H9 (cell line): ENCODE measurements around the gene EHMT2. TPM values are rescaled to one million over a fixed set of nuclear protein-coding genes. Genes with fewer than 3 reads are reported as not detected.

Experiments
- DNase-seq: peaks from one replicate; pipeline ENCODE4 v3.0.0-alpha.2; 2017
- H2AFZ ChIP-seq: one replicate; pipeline ENCODE4 v1.6.1; 2013; ENCODE audit warnings: mild to moderate bottlenecking, low read length, control low read depth, moderate library complexity
- H2AK5ac ChIP-seq: 2 replicates; pipeline ENCODE4 v1.6.1; 2013; ENCODE audit warnings: low read length, control low read depth, mixed read lengths; ENCODE audit not compliant: insufficient read length
- H2BK120ac ChIP-seq: one replicate; pipeline ENCODE4 v1.6.1; 2013; ENCODE audit warnings: low read depth, mild to moderate bottlenecking, low read length, control low read depth, inconsistent platforms; ENCODE audit not compliant: poor library complexity, severe bottlenecking
- H2BK12ac ChIP-seq: 2 replicates; pipeline ENCODE4 v1.6.1; 2013; ENCODE audit warnings: low read length, control low read depth, mixed read lengths, low read depth; ENCODE audit not compliant: insufficient read length
- H2BK15ac ChIP-seq: 2 replicates; pipeline ENCODE4 v1.6.1; 2013; ENCODE audit warnings: low read depth, low read length, control low read depth
- H2BK20ac ChIP-seq: one replicate; pipeline ENCODE4 v1.6.1; 2013; ENCODE audit warnings: low read depth, mild to moderate bottlenecking, low read length, control low read depth, inconsistent platforms; ENCODE audit not compliant: poor library complexity, severe bottlenecking
- H2BK5ac ChIP-seq: 2 replicates; pipeline ENCODE4 v1.6.1; 2013; ENCODE audit warnings: low read length, control low read depth, mixed read lengths; ENCODE audit not compliant: insufficient read length
- H3K14ac ChIP-seq: 2 replicates; pipeline ENCODE4 v1.6.1; 2013; ENCODE audit warnings: low read length, control low read depth; ENCODE audit not compliant: insufficient read depth
- H3K18ac ChIP-seq: 2 replicates; pipeline ENCODE4 v1.6.1; 2013; ENCODE audit warnings: low read depth, mild to moderate bottlenecking, mixed read lengths, low read length, control low read depth; ENCODE audit not compliant: insufficient read length
- H3K23ac ChIP-seq: 2 replicates; pipeline ENCODE4 v1.6.1; 2013; ENCODE audit warnings: low read length, control low read depth, mixed read lengths, low read depth; ENCODE audit not compliant: insufficient read length
- H3K23me2 ChIP-seq: 2 replicates; pipeline ENCODE4 v1.6.1; 2013; ENCODE audit warnings: low read depth, mild to moderate bottlenecking, mixed read lengths, low read length, control low read depth; ENCODE audit not compliant: insufficient read length, poor library complexity, severe bottlenecking
- H3K27ac ChIP-seq: 2 replicates; pipeline ENCODE4 v1.5.1; 2013; ENCODE audit warnings: low read length, control low read depth, mixed read lengths, low read depth; ENCODE audit not compliant: insufficient read length
- H3K27me3 ChIP-seq: 2 replicates; pipeline ENCODE4 v1.6.1; 2013; ENCODE audit warnings: low read length, control low read depth, inconsistent platforms; ENCODE audit not compliant: insufficient read depth
- H3K4ac ChIP-seq: 2 replicates; pipeline ENCODE4 v1.6.1; 2013; ENCODE audit warnings: low read depth, mild to moderate bottlenecking, control low read depth, inconsistent platforms, low read length, moderate library complexity
- H3K4me1 ChIP-seq: 2 replicates; pipeline ENCODE4 v1.6.1; 2013; ENCODE audit warnings: low read length, control low read depth, inconsistent platforms; ENCODE audit not compliant: insufficient read depth
- H3K4me2 ChIP-seq: 2 replicates; pipeline ENCODE4 v1.6.1; 2013; ENCODE audit warnings: low read length, control low read depth, mixed read lengths; ENCODE audit not compliant: insufficient read length, insufficient read depth
- H3K56ac ChIP-seq: 2 replicates; pipeline ENCODE4 v1.6.1; 2013; ENCODE audit warnings: low read depth, mild to moderate bottlenecking, mixed read lengths, low read length, control low read depth; ENCODE audit not compliant: insufficient read length
- H3K79me1 ChIP-seq: 2 replicates; pipeline ENCODE4 v1.6.1; 2013; ENCODE audit warnings: low read depth, mild to moderate bottlenecking, moderate library complexity, low read length, control low read depth, inconsistent platforms; ENCODE audit not compliant: insufficient read depth, poor library complexity, severe bottlenecking
- H3K79me2 ChIP-seq: 2 replicates; pipeline ENCODE4 v1.6.1; 2013; ENCODE audit warnings: low read length, control low read depth, inconsistent platforms; ENCODE audit not compliant: insufficient read depth
- H3K9ac ChIP-seq: 2 replicates; pipeline ENCODE4 v1.6.1; 2013; ENCODE audit warnings: low read length, control low read depth, mixed read lengths; ENCODE audit not compliant: insufficient read length; ENCODE audit errors: extremely low read depth
- H3K9me3 ChIP-seq: one replicate; pipeline ENCODE4 v1.6.1; 2013; ENCODE audit warnings: low read depth, low read length, inconsistent platforms; ENCODE audit not compliant: control insufficient read depth
- H3T11ph ChIP-seq: one replicate; pipeline ENCODE4 v1.6.1; 2013; ENCODE audit warnings: mild to moderate bottlenecking, low read length, control low read depth, inconsistent platforms
- H4K20me1 ChIP-seq: one replicate; pipeline ENCODE4 v1.6.1; 2013; ENCODE audit not compliant: control insufficient read depth, insufficient read length, insufficient read depth
- H4K5ac ChIP-seq: 2 replicates; pipeline ENCODE4 v1.6.1; 2013; ENCODE audit warnings: low read depth, mild to moderate bottlenecking, mixed read lengths, low read length, control low read depth; ENCODE audit not compliant: insufficient read length
- H4K8ac ChIP-seq: replicated peaks from 2 replicates; pipeline ENCODE4 v1.6.1; 2013; ENCODE audit warnings: low read length, control low read depth, mixed read lengths, low read depth; ENCODE audit not compliant: insufficient read length
- H4K91ac ChIP-seq: 2 replicates; pipeline ENCODE4 v1.6.1; 2013; ENCODE audit warnings: low read depth, mild to moderate bottlenecking, moderate library complexity, mixed read lengths, low read length, control low read depth; ENCODE audit not compliant: insufficient read length
- H3K27ac Mint-ChIP-seq, 3 experiments: 2 replicates in 2 of 3; 3 replicates in 1 of 3; pipeline ENCODE4 v1.8.0; 2020 to 2021; ENCODE audit warnings: mixed read lengths in 3 of 3, mild to moderate bottlenecking in 1 of 3, moderate library complexity in 1 of 3
- H3K27me3 Mint-ChIP-seq: 2 replicates; pipeline ENCODE4 v1.8.0; 2021; ENCODE audit warnings: low read depth, mild to moderate bottlenecking, moderate library complexity, mixed read lengths
- H3K36me3 Mint-ChIP-seq, 3 experiments: 2 replicates in 2 of 3; 3 replicates in 1 of 3; pipeline ENCODE4 v1.8.0; 2020 to 2021; ENCODE audit warnings: low read depth in 3 of 3, mixed read lengths in 3 of 3; ENCODE audit not compliant: insufficient read depth in 1 of 3
- H3K4me1 Mint-ChIP-seq, 2 experiments: 2 replicates each; pipeline ENCODE4 v1.8.0; 2020; ENCODE audit warnings: mixed read lengths in 2 of 2
- H3K4me3 Mint-ChIP-seq, 2 experiments: 2 replicates in 1 of 2; 3 replicates in 1 of 2; pipeline ENCODE4 v1.8.0; 2020 to 2021; ENCODE audit warnings: mild to moderate bottlenecking in 2 of 2, mixed read lengths in 2 of 2, moderate library complexity in 1 of 2
- H3K9me3 Mint-ChIP-seq, 2 experiments: 2 replicates in 1 of 2; 3 replicates in 1 of 2; pipeline ENCODE4 v1.8.0; 2020; ENCODE audit warnings: mild to moderate bottlenecking in 2 of 2, mixed read lengths in 2 of 2, moderate library complexity in 1 of 2
- CTCF ChIP-seq: fragments of 200-600 bp; sonication (generic); conservative IDR thresholded peaks from 3 replicates; pipeline ENCODE4 v1.8.0; 2021; ENCODE audit warnings: antibody characterized with exemption, mild to moderate bottlenecking
- WGBS: extraction: QIAGEN DNeasy Blood & Tissue Kit; methylation state at CpG from one replicate; pipeline ENCODE4 v1.1.7; 2013; ENCODE audit warnings: missing lambda C conversion rate, low lambda C conversion rate, mixed read lengths; ENCODE audit not compliant: insufficient read length; ENCODE audit errors: extremely low coverage; 5-methylcytosine and 5-hydroxymethylcytosine counted together
- total RNA-seq: library from RNA; stranded (reverse); gene quantifications from 2 replicates; pipeline ENCODE4 v1.2.1, GENCODE V29; 2021

EHMT2 gene
- total RNA-seq, 1 experiment from 2014 or later = 124 TPM

DNA sequence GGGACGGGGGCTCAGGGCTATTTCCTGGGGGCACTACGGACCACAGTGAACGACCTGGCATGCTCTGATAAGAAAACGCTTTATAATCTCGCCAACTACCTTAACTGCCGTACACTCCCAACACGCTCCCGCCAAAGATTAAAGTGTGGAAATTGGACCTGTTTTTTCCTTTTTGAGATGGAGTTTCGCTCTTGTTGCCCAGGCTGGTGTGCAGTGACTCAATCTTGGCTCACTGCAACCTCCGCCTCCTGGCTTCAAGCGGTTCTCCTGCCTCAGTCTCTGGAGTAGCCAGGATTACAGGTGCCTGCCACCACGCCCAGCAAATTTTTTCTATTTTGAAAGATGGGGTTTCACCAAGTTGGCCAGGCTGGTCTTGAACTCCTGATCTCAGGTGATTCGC, 18.4 kb downstream of the EHMT2 start:
- H3K27ac Mint-ChIP-seq = peak overlapping the region in 2 of 3 experiments; percentile 61 to 68; a peak in 4 of 7 replicates
- no peak overlapping the region for H4K8ac ChIP-seq
- H2BK12ac ChIP-seq = no peak overlapping the region
- no peak overlapping the region for H3K18ac ChIP-seq
- no peak overlapping the region for H2BK5ac ChIP-seq
- H4K20me1 ChIP-seq = no peaks in the 10 kb centered on the region
- no peak overlapping the region for H3K56ac ChIP-seq
- H3K9me3 Mint-ChIP-seq = no peaks in the 10 kb centered on the region
- no peak overlapping the region for H2AFZ ChIP-seq
- no peak overlapping the region for H3K14ac ChIP-seq
- no peaks in the 10 kb centered on the region for H3K27me3 ChIP-seq
- no peaks in the 10 kb centered on the region for H3K9me3 ChIP-seq
- H3K4me1 Mint-ChIP-seq = peaks cover 3 to 27% of the 10 kb centered on the region in 2 experiments
- H2AK5ac ChIP-seq = no peak overlapping the region
- H3K9ac ChIP-seq = no peak overlapping the region
- no CpG with 5 or more reads among the region's 13 CpGs for WGBS
- no peak overlapping the region for H3K27ac ChIP-seq
- H3K36me3 Mint-ChIP-seq = peaks cover 34 to 46% (median 45%) of the 10 kb centered on the region in 3 experiments; a peak in 6 of 7 replicates
- peak overlapping the region in 1 of 2 experiments; percentile 46; a peak in 2 of 5 replicates for H3K4me3 Mint-ChIP-seq
- H3K27me3 Mint-ChIP-seq = no peaks in the 10 kb centered on the region; the same call in 1 of the 2 replicates
- no peak overlapping the region for H3T11ph ChIP-seq
- no peak overlapping the region for H3K4me2 ChIP-seq
- no peaks in the 10 kb centered on the region for H3K79me1 ChIP-seq
- no peak overlapping the region for H2BK120ac ChIP-seq
- no peaks in the 10 kb centered on the region for H3K23me2 ChIP-seq
- no peak overlapping the region for H3K23ac ChIP-seq
- no peak overlapping the region for H3K4ac ChIP-seq
- H2BK15ac ChIP-seq = no peak overlapping the region
- no peak overlapping the region for H4K5ac ChIP-seq
- DNase-seq = no peak
- no peak overlapping the region for H2BK20ac ChIP-seq
- H3K79me2 ChIP-seq = no peaks in the 10 kb centered on the region
- H3K4me1 ChIP-seq = no peaks in the 10 kb centered on the region
- no peak for TF ChIP-seq CTCF
- H4K91ac ChIP-seq = no peak overlapping the region
